DND-41 (cell line): Measurements from ENCODE around the gene CRY2.

ENCODE experiments used
- EZH2 ChIP-seq: IDR thresholded peaks from 3 replicates; pipeline ENCODE4 v1.6.1; 2012; ENCODE audit warnings: borderline replicate concordance, low read depth, mild to moderate bottlenecking, moderate library complexity, low read length, inconsistent platforms; ENCODE audit not compliant: severe bottlenecking
- TF ChIP-seq, protein P1 (sequence below): IDR thresholded peaks from 2 replicates; pipeline ENCODE4 v1.5.1; 2012; ENCODE audit warnings: borderline replicate concordance, low read length, moderate library complexity, mild to moderate bottlenecking; ENCODE audit not compliant: poor library complexity, severe bottlenecking; ENCODE audit errors: extremely low read depth

DNA sequence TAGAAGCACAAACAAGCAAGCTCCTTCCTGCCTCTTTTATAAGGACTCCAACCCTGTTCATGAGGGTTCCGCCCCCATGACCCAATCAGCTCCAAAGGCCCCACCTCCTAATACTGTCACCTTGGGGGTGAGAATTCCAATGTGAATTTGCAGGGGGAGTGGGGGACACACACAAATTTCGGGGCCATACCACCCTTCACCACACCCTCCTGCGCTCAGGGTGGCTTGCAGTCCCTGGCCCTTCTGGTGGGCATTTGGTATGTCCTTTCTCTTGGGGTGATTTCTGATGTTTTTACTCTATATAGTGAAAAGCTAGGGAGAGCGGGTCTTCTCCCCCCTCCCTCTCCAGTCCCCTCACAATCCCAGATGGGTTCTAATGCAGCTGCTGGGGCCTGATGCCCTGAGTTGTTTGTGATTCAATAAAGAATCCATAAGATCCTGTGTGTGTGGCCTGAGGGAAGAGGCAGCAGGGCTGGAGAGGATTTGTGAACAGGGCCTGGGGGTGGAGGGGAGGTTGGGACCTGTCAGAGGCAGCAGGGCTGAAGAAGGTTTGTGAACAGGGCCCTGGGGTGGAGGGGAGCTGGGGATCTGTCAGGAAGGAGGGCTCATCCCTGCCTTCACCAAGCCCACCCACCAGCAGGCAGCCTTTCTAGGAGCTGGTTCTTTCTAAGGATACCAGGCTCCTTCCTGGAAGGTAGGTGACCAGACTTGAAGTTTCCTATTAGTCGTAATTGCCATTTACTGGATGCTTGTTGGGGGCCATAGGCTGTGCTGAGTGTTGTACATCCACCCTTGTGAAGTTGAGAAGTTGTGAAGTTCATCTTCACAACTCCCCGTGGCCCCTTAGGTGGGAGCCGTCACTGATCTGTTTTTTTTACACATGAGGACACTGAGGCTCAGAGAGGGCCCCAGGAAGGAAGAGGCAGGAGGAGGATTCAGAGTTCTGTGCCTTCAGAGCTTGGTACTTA is 34.4 kb upstream of the CRY2 start:
- TF ChIP-seq, protein P1, sequence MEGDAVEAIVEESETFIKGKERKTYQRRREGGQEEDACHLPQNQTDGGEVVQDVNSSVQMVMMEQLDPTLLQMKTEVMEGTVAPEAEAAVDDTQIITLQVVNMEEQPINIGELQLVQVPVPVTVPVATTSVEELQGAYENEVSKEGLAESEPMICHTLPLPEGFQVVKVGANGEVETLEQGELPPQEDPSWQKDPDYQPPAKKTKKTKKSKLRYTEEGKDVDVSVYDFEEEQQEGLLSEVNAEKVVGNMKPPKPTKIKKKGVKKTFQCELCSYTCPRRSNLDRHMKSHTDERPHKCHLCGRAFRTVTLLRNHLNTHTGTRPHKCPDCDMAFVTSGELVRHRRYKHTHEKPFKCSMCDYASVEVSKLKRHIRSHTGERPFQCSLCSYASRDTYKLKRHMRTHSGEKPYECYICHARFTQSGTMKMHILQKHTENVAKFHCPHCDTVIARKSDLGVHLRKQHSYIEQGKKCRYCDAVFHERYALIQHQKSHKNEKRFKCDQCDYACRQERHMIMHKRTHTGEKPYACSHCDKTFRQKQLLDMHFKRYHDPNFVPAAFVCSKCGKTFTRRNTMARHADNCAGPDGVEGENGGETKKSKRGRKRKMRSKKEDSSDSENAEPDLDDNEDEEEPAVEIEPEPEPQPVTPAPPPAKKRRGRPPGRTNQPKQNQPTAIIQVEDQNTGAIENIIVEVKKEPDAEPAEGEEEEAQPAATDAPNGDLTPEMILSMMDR: no peak
- no peak for TF ChIP-seq EZH2
